Esophagus muscularis mucosa (tissue), 3 donors: ENCODE results near the gene ADAMTS2.

Experiments
- CTCF ChIP-seq, 3 experiments: fragments of 200-600 bp in 2 of 3; fragments of 450-650 bp in 1 of 3; sonication (generic) in 2 of 3; IDR thresholded peaks; one replicate each; pipeline ENCODE4 v1.5.1; 2017 to 2019; ENCODE audit warnings: antibody characterized with exemption in 3 of 3, mild to moderate bottlenecking in 2 of 3, moderate library complexity in 1 of 3
- POLR2A ChIP-seq: fragments of 450-650 bp; IDR thresholded peaks from one replicate; pipeline ENCODE4 v1.6.1; 2017; ENCODE audit warnings: antibody characterized with exemption, moderate library complexity, mild to moderate bottlenecking, low read depth

- no peak for TF ChIP-seq CTCF (IDR thresholded peaks at IDR 0.05)
- TF ChIP-seq POLR2A, result no peak
Measured at GRCh38 chr5:179302499-179303185, 42.6 kb downstream of the ADAMTS2 start.
